Ovary (tissue), 9 donors: ENCODE results near the gene SWT1. TPM values are rescaled to one million over a fixed set of nuclear protein-coding genes. Genes with fewer than 3 reads are reported as not detected.
"Not testable (repeated sequence)": the region's sequence is repeated elsewhere in the genome, so short reads cannot be mapped to it uniquely, and the experiment has no call there.

Source experiments
- DNase-seq, 5 donors: peaks; one replicate each; pipeline ENCODE4 v3.0.0-alpha.2; 2019 to 2020
- H3K27ac ChIP-seq, 2 donors: fragments of 200-600 bp; one replicate each; pipeline versions ENCODE4 v1.5.1 to v1.8.0; 2019 to 2022
- H3K27me3 ChIP-seq: fragments of 200-600 bp; one replicate; pipeline ENCODE4 v1.8.0; 2022
- H3K36me3 ChIP-seq: fragments of 200-600 bp; sonication (generic); one replicate; pipeline ENCODE4 v1.5.1; 2019
- H3K4me1 ChIP-seq: one replicate; pipeline ENCODE4 v1.8.1; 2013; ENCODE audit warnings: mild to moderate bottlenecking, moderate library complexity; ENCODE audit not compliant: insufficient read depth
- H3K4me3 ChIP-seq: fragments of 200-600 bp; sonication (generic); one replicate; pipeline ENCODE4 v1.5.1; 2017
- H3K9me3 ChIP-seq, 2 donors: fragments of 200-600 bp in 1 of 2; sonication (generic) in 1 of 2; one replicate each; pipeline versions ENCODE4 v1.5.1 to v1.8.1; 2013 to 2019; ENCODE audit warnings: mild to moderate bottlenecking in 1 of 2, moderate library complexity in 1 of 2
- EP300 ChIP-seq: sonication (generic); formaldehyde crosslinking; IDR thresholded peaks from one replicate; pipeline ENCODE4 v1.6.1; 2017; ENCODE audit warnings: antibody characterized with exemption
- POLR2A ChIP-seq: fragments of 450-650 bp; IDR thresholded peaks from one replicate; pipeline ENCODE4 v1.6.1; 2017; ENCODE audit warnings: antibody characterized with exemption, mild to moderate bottlenecking, moderate library complexity
- WGBS, 3 donors: extraction: QIAGEN DNeasy Blood & Tissue Kit in 1 of 3; methylation state at CpG; one replicate each; pipeline versions ENCODE4 v1.1.5 to v1.1.7; 2013 to 2017; 5-methylcytosine and 5-hydroxymethylcytosine counted together
- intact Hi-C, 4 donors: fragments of 100-400 bp; cut with DNase I; formaldehyde crosslinking; loops; one replicate each; pipeline versions ENCODE4 v1.11.0 to v1.15.1; 2022 to 2023
- polyA plus RNA-seq, 2 donors: library from polyadenylated mRNA; stranded (reverse); fragments of 200-250 nt in 1 of 2; fragments of 350-450 nt in 1 of 2; fragmentation: Illumina TruSeq in 1 of 2; extraction: RNeasy Lipid Tissue Mini Kit (QIAGEN cat#74804) in 1 of 2; gene quantifications; one replicate each; pipeline ENCODE4 v1.2.3, GENCODE V29; 2013 to 2014
- total RNA-seq, 7 donors: library from RNA; depleted of rRNA in 2 of 7; stranded (reverse); fragments of >200 nt in 2 of 7; fragmentation: NEBNext Ultra II Directional in 3 of 7; extraction: Animal tissue kit (Norgen Biotek cat#: 25700) in 3 of 7; gene quantifications; one replicate each; pipeline versions ENCODE4 v1.1.0 to v1.2.4, GENCODE V29; 2016 to 2023
- TF ChIP-seq, protein P1 (sequence below), 3 donors: fragments of 450-650 bp in 2 of 3; fragments of 200-600 bp in 1 of 3; IDR thresholded peaks; one replicate each; pipeline versions ENCODE4 v1.5.1 to v1.8.0; 2016 to 2022; ENCODE audit warnings: antibody characterized with exemption in 3 of 3, mild to moderate bottlenecking in 1 of 3
- donor health status: DM: no; HTN: no; CAD: no; lungs with moderate emphysema.
- donor health status: DM: no; HTN: no; CAD: no.
- donor health status: Bipolar disorder and iron deficiency.
- donor health status: DM: yes; HTN: yes; CAD: no.
- donor health status: DM: no; HTN: no; CAD: no.
- donor health status: DM: yes; HTN: yes; CAD: no.

Gene SWT1
- total and polyA plus RNA-seq, 9 donors = 3.3 to 16.6 (median 9.2) TPM

DNA sequence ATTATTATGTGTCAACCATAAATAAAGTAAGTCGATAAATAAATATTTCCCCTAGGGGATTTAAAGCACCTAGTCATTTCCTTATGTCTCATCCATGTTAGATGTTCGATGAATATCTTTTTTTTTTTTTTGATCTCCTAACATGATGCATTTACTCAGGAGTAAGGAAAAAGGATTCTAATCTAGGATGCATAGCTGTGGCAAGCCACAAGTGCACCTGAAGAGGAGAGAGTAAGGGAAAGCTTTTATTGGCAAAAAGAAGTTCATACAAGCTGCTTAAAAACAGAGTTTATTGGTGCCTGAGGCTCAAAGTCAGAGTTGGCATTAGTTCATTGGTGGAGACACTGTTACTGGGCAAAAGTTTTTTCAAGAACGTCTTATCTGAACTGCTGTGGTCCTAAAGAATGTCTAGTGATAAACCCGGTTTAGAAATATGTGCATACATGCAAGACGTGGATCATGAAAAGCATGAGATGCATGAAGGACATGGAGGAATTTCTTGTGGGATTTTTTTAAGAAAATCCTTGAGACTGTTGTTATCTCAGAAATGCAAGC lies 51.7 kb downstream of the SWT1 start:
- intact Hi-C loops = no loop called here
- TF ChIP-seq, protein P1, sequence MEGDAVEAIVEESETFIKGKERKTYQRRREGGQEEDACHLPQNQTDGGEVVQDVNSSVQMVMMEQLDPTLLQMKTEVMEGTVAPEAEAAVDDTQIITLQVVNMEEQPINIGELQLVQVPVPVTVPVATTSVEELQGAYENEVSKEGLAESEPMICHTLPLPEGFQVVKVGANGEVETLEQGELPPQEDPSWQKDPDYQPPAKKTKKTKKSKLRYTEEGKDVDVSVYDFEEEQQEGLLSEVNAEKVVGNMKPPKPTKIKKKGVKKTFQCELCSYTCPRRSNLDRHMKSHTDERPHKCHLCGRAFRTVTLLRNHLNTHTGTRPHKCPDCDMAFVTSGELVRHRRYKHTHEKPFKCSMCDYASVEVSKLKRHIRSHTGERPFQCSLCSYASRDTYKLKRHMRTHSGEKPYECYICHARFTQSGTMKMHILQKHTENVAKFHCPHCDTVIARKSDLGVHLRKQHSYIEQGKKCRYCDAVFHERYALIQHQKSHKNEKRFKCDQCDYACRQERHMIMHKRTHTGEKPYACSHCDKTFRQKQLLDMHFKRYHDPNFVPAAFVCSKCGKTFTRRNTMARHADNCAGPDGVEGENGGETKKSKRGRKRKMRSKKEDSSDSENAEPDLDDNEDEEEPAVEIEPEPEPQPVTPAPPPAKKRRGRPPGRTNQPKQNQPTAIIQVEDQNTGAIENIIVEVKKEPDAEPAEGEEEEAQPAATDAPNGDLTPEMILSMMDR (IDR thresholded peaks at IDR 0.05) = no peak
- TF ChIP-seq POLR2A = no peak
- TF ChIP-seq EP300 = no peak
- WGBS, 3 donors = 49 to 61% (median 60%) methylated on average over 5 of the region's 5 CpGs
- no peak overlapping the region for H3K4me3 ChIP-seq
- H3K27ac ChIP-seq = no peak overlapping the region
- no peaks in the 10 kb centered on the region for H3K36me3 ChIP-seq
- H3K27me3 ChIP-seq = no peaks in the 10 kb centered on the region
- H3K4me1 ChIP-seq = no peaks in the 10 kb centered on the region
- H3K9me3 ChIP-seq = no peaks in the 10 kb centered on the region
- no peak for DNase-seq

DNA sequence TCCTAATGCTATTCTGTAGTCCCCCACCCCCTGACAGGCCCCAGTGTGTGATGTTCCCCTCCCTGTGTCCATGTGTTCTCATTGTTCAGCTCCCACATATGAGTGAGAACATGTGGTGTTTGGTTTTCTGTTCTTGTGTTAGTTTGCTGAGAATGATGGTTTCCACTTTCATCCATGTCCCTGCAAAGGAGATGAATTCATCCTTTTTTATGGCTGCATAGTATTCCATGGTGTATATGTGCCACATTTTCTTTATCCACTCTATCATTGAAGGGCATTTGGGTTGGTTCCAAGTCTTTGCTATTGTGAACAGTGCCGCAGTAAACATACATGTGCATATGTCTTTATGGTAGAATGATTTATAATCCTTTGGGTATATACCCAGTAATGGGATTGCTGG lies 52.4 kb downstream of the SWT1 start:
- WGBS, 3 donors = 91 to 100% (median 93%) methylated on average over 1 of the region's 1 CpG
- intact Hi-C loops, H3K4me1 ChIP-seq, H3K36me3 ChIP-seq, H3K4me3 ChIP-seq, H3K9me3 ChIP-seq, DNase-seq, H3K27me3 ChIP-seq, H3K27ac ChIP-seq: not testable (repeated sequence)

DNA sequence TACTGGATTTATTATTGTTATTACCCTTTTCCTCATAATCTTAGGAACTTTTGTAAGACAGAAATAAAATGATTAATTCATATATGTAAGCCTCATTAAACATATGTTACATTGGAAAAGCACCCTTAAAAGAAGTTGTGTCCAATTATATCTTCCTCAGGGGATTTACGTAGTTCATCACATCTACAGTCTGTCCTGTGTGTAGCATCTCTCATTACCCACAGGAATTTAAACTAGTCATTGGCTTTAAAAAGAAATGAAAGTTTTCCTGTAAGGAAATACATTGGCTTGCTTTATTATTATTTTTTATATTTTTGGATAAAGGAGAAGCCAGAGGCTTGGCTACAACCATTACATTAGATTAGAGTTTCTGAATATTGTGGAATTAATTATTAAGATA lies 56.1 kb downstream of the SWT1 start:
- intact Hi-C loops = no loop called here

DNA sequence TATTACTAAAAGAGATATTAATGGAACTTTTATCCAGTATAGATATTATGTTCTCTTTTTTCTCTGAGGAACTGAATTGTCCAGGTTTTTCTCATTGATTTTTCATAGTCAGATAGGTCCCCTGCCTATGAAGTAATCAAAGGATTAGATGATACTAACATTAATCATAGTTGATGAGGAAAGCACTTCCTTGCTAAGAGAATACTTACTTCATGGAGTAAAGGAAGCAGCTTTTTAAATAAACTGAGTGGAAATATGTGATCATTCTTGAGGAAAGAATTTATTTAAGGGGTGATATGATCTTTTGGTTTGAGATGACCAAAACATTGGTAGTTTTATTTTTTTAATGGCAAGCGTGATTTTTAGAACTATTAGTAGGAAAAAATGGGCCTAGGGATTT lies 58.9 kb downstream of the SWT1 start:
- Histone ChIP-seq H3K4me1 (no peaks in the 10 kb centered on the region), H3K27me3 (no peaks in the 10 kb centered on the region), H3K36me3 (no peaks in the 10 kb centered on the region), H3K27ac (no peak overlapping the region), H3K4me3 (no peak overlapping the region), H3K9me3 (no peaks in the 10 kb centered on the region)
- WGBS, 3 donors = 81 to 88% (median 83%) methylated on average over 1 of the region's 1 CpG
- intact Hi-C loops = no loop called here
- no peak for TF ChIP-seq EP300
- no peak for TF ChIP-seq POLR2A
- TF ChIP-seq, protein P1 (IDR thresholded peaks at IDR 0.05) = no peak
- no peak for DNase-seq

More for the DNA sequence above, 56.1 kb downstream of the SWT1 start:
- Histone ChIP-seq H3K36me3 (no peaks in the 10 kb centered on the region), H3K27me3 (no peaks in the 10 kb centered on the region), H3K4me3 (no peak overlapping the region), H3K4me1 (no peaks in the 10 kb centered on the region), H3K9me3 (no peaks in the 10 kb centered on the region), H3K27ac (no peak overlapping the region)
- TF ChIP-seq EP300 (no peak), POLR2A (no peak)
- TF ChIP-seq, protein P1 (IDR thresholded peaks at IDR 0.05) = no peak
- no peak for DNase-seq
- 13 to 40% (median 18%) methylated on average over 1 of the region's 1 CpG for WGBS, 3 donors

DNA sequence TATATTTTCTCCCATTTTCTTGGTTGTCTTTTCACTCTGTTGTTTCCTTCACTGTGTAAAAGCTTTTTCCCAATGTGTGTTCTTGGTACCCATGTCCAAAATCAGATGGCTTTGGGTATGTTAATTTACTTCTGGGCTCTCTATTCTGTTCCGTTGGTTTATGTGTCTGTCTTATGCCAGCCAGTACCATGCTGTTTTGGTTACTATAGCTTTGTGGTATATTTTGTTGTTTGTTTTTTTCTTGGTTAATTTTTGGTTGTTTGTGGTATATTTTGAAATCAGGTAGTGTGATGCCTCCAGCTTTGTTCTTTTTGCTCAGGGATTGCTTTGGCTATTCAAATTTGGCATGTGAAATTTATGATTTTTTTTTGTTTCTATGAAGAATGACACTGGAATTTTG lies 67.2 kb downstream of the SWT1 start:
- Histone ChIP-seq H3K4me3 (no peak overlapping the region), H3K9me3 (peaks cover 0 to 4% of the 10 kb centered on the region in 2 donors), H3K4me1 (no peaks in the 10 kb centered on the region), H3K36me3 (no peaks in the 10 kb centered on the region), H3K27me3 (no peaks in the 10 kb centered on the region), H3K27ac (no peak overlapping the region)
- WGBS, 3 donors = 92 to 96% (median 95%) methylated on average over 1 of the region's 1 CpG
- intact Hi-C loops = no loop called here
- no peak for DNase-seq
- TF ChIP-seq, protein P1 (IDR thresholded peaks at IDR 0.05) = no peak
- TF ChIP-seq POLR2A = no peak
- no peak for TF ChIP-seq EP300
